Stimulated activated CD8-positive, alpha-beta memory T cell treated with anti-CD3 and anti-CD28 coated beads, Interleukin-2, amount 100 ng/mL, for 48 hours (primary cell): ENCODE data around the gene TMEM80.

ENCODE experiments used
- DNase-seq, 2 donors: peaks; one replicate each; pipeline ENCODE4 v3.0.0-alpha.2; 2020; ENCODE audit warnings: low read depth in 2 of 2

Gene TMEM80

GRCh38 chr11:699116-699508 is 3.5 kb downstream of the TMEM80 start:
- no peak for DNase-seq

GRCh38 chr11:699753-700152 is 4.1 kb downstream of the TMEM80 start:
- DNase-seq: no peak

GRCh38 chr11:701741-702461 is 6.3 kb downstream of the TMEM80 start:
- DNase-seq: no peak

GRCh38 chr11:702462-703461 is 7.1 kb downstream of the TMEM80 start:
- no peak for DNase-seq

GRCh38 chr11:703506-703905 is 7.9 kb downstream of the TMEM80 start:
- DNase-seq: no peak

- DNase-seq: no peak
Observed at GRCh38 chr11:704228-704674, 8.6 kb downstream of the TMEM80 start.

DNA sequence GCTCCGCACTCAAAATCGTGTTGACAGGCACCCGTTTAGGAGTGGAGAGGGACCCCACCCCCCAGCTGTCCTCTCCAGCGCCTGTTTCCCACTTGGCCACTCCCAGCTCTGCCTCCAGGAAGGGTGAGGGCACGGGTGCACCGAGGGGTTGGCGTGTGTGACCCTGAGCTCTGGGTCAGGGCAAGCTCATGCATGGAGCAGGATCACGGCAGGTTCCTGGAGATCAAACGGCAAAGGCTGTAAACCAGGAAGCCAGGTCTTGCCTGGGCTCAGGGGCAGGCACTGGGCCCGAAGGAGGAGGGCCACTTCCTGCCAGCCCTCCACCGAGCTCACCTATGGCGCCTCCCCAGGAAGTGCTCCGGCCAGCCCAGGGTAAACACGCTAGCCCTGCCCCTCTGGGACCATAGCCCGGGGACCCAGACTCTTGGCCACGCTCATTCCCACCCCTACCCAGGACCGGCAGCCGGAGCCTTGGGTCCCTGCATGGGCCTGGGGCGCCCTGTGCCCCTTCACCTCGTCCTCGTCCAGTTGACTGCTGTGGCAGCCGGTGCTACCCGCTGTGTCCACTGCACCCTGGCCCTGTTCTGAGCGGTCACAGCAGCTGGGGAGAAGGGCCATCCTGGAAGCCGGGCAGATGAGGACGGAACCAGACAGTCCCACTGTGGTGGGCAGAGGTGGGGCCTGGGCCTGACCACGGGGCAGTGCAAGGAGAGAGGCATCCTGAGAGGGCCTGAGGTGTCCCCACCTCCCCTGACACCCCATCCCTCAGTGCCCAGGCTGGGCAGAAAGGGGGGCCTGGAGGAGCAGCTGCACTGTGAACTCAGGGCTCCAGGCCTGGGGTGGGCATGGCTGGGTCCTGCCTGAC is 9.4 kb downstream of the TMEM80 start:
- no peak for DNase-seq

DNA sequence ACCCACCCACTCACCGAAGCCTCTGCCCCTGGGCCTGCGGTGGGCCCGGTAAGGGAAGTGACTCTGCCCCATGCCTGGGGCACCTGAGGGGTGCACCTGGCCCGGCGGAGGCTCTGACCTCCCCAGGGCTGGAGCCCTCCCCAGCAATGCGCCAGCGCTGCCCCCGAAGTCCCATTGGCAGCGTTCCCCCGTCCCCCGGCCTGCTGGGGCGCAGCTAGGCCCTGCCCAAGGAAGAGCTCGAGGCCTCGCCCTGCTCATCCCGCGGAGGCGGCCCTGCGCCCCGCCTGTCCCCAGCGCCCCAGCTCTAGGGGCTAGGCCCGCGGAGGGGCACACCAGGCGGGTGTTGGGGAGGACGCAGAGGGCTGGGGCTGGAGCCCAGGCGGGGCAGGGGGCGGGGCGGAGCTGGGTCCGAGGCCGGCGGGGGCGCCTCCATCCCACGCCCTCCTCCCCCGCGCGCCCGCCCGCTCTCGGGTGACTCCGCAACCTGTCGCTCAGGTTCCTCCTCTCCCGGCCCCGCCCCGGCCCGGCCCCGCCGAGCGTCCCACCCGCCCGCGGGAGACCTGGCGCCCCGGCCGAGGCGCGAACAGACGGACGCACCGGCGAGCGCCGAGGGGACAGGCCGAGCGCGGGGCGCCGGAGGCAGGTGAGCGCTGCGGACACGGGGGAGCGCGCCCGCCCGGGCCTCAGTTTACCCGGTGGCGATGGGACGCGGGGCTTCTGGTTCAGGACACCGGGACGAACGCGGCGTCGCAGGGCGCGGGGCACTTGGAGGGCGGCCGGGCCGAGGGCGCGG is 10.2 kb downstream of the TMEM80 start, which contains the start of gene EPS8L2:
Gene EPS8L2 (plus strand): TSS at position 586 of the 793 bp plus-strand sequence. CDS start 3,177 bp downstream, outside the sequence.
- DNase-seq: no peak

GRCh38 chr11:706439-706956 is 10.9 kb downstream of the TMEM80 start:
- no peak for DNase-seq

DNA sequence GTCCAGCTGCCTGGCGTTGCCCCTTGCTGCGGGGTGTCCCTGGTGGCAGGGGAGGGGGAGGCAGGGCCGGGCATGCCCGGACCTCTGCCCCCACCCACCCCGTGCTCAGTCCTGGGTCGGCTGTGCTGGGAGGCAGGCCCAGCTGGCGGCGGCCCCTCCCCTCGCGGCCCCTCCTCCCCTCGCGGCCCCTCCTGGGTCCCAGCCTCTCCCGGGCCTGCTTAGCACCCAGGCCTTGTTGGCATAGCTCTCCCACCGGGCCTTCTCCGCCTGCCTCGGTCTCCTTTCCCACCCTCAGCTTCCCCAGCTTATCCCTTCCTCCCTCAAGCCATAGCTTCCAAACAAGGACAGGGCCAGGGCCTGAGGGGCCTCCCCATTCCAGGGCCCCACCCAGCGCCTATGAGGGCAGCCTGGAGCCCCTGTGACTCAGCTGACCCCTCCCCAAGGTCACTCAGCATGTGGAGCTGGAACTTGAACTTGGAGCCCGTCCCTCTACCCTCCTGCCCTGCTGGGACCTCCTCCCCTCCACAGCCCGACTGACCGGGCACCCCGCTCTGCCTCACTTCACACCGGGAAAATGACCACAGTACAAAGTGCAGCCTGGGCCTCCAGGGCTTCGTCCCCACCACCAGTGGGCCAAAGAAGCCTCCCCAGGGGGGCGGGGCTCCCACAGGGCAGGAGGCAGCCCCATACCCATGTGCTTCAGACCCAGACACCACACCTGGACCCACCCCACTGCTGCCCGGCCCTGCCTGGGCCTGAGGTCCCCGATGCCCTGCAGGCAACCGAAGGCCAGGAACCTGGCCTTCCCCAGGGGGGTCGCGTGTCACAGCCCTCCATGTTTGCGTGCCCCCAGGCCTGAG is 11.6 kb downstream of the TMEM80 start:
- DNase-seq: no peak

DNA sequence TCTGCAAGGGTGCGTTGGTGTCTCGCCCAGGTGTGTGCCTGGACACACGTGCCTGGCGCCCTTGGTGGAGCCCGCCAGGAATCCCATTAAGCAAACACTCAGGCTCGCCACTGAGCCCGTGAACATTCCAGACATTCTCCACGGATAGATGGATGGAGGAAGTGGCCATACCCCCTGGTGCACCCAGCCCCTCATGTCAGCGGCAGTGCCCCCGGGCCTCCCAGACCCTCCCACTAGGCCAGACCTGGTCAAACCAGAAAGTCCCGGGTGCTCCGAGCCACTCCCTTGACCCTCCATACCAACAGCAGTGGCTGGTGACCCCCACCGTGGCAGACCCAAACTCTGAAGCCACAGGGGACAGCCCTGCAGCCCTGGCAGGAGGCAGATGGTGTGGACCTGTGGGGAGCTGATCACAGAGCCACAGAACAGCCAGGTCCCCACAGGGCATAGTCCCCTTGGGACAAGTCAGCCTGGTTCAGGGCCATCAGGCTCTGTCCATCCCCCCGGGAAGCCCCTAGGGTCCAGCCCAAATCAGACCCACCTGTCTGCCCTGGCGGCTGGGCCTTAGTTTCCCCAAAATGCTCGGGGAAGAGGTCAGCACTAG is 12.3 kb downstream of the TMEM80 start:
- no peak for DNase-seq

DNA sequence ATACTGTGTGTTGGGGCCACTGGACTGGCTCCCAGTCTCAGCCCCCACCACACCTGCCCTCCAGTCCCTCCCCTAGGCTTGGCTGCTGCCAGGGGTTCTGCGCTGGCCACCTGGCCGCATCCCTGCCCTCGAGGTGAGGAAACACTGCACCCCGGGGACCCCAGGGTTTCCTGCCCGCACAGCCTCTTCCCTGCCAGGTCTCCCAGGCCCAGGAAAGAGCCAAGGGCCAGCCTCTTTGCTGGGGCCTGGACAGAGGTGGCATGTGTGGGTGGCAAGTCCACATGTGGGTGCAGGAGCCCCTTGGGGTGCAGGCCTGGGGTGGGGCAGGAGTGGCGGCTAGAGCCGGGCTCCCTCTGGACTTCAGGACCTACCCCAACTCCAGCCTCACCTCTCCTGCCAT is 12.9 kb downstream of the TMEM80 start:
- no peak for DNase-seq

DNA sequence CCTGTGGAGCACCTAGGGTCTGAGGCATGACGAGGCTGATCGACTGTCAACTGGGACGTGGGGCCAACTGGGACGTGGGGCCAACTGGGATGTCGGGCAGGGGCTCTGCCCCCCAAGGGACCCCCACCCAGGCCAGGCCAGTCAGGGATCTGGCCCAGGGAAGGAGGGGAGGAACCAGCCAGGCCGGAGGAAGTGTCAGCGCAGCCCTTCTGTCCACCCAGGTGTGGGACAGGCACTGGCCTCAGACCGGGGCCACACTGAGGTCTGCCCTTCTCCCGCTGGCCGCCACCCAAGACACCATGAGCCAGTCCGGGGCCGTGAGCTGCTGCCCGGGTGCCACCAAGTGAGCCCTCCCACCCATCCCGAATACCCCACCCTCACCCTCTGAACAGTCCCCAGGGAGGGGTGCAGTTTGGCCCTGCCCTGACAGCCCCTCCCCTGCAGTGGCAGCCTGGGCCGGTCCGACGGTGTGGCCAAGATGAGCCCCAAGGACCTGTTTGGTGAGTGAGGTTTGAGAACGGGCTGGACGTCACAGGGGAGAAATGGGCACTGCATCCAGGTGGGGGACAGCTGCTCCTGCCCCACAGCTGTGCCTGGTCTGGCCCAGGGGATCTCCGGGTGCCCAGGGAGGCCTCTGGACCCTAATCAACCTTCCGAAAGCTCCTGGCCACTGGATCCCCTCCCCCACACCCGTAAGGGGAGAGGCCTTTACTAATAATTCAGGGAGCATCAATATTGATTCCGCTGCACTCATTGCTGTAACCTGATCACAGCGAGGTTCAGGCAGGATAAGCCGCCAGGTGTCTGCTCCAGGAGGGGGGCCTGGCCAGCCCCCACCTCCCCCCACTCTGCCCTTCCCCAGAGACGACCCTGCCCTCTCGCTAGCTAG is 13.7 kb downstream of the TMEM80 start:
- no peak for DNase-seq

DNA sequence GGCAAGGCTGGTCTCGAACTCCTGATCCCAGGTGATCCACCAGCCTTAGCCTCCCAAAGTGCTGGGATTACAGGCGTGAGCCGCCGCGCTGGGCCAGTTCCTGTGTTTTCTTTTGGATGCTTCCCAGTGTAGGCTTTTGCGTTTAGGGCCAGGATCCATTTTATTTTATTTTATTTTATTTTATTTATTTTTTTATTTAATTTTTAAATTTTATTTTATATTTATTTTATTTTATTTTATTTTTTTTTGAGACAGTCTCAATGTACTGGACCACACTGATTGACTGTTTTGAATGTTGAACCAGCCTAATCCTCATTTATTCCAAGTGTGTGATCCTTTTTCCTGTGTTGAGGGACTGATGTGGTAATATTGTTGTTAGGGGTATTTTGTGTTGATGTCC is 18.8 kb downstream of the TMEM80 start:
- no peak for DNase-seq

DNA sequence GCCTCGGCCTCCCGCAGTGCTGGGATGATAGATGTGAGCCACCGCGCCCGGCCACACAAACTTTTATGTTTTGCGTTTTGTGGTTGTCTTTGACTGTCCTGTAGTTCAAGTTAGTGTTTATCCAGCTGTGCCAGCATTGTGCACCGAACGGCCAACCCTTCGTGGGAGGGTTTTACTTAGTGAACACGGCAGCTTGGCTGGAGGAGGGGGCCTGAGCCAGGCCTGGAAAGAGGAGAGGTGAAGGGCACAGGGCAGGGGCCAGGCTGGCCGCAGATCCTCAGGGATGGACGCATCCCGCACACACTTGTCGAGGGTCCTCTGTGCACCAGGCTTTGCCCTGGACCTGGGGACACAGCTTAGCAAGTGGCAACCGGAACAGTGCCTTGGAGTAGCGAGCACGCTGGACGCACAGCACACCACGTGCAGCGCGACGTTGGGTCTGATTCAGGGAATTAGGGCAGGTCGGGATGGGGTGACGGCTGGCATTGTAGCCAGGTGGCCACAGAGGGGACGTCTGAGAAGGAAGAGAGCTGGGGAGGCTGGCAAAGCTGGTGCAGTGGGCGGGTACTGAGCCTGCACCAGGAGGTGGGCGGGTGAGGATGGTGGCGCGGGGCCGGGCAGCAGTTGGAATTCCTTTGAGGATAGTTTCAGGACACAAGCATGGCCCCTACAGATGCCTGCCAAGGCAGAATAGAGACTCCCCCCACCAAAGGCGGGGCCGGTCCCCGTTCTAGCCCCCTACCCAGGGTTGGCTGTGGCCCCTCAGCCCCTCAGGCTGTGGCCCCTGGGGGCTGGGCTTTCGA is 23.8 kb downstream of the TMEM80 start:
- no peak for DNase-seq

DNA sequence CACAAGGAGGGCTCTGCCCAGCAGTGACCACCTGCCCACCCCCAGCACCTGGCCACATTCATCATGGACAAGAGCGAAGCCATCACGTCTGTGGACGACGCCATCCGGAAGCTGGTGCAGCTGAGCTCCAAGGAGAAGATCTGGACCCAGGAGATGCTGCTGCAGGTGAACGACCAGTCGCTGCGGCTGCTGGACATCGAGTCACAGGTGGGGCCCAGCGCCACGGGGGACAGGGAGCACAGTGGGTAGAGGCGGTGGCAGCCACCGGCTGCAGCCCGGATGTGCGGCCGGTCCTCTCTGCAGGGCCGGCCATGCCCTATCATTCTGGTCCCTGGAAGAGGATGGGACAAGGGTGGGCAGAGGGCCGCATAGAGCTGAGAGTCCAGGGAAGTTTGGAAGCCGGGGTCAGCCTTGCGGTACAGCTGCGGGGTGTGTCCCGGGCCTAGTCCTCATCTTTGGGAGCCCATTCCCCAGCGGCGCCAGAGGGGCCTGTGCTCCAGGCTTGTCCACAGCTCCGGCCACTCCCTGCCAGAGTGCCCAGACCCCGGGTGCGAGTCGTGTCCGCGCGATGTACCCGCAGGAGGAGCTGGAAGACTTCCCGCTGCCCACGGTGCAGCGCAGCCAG is 24.5 kb downstream of the TMEM80 start:
- no peak for DNase-seq
